ENCODE measurements around the gene TRPV4. TPM values are rescaled to one million over a fixed set of nuclear protein-coding genes. Genes with fewer than 3 reads are reported as not detected.

Gene TRPV4
- total and polyA plus RNA-seq, 2 experiments from 2014 or later: 0.66 to 1.1 TPM

- H3K27ac ChIP-seq (ENCODE audit: low read depth): no peak overlapping the region
- Mint-ChIP-seq H3K4me3 (no peak overlapping the region), H3K9me3 (peaks cover 12% of the 10 kb centered on the region; the same call in 2 of the 3 replicates), H3K4me1 (no peaks in the 10 kb centered on the region; the same call in 2 of the 3 replicates), H3K36me3 (ENCODE audit: low read depth) (no peaks in the 10 kb centered on the region; the same call in 2 of the 3 replicates), H3K27me3 (ENCODE audit: insufficient read depth, low read depth, poor library complexity) (peaks cover 3% of the 10 kb centered on the region), H3K27ac (no peak overlapping the region)
- no peak overlapping the region for H3K4me2 ChIP-seq
- no peak for ATAC-seq
- no peak overlapping the region for H2AFZ ChIP-seq
- DNase-seq (ENCODE audit: low spot score): no peak
- no peaks in the 10 kb centered on the region for H4K20me1 ChIP-seq (replicated peaks; ENCODE audit: insufficient read depth)
- H3K4me1 ChIP-seq (ENCODE audit: insufficient read depth): no peaks in the 10 kb centered on the region
- H3K27me3 ChIP-seq (ENCODE audit: insufficient read depth): no peaks in the 10 kb centered on the region
- no peaks in the 10 kb centered on the region for H3K36me3 ChIP-seq (ENCODE audit: insufficient read depth)
- no peaks in the 10 kb centered on the region for H3K9me2 ChIP-seq (ENCODE audit: insufficient read depth)
- no peaks in the 10 kb centered on the region for H3K79me2 ChIP-seq (replicated peaks; ENCODE audit: insufficient read depth)
- no peaks in the 10 kb centered on the region for H3F3A ChIP-seq (replicated peaks; ENCODE audit: low read depth)
- no peak overlapping the region for H3K4me3 ChIP-seq
- TF ChIP-seq, protein P1, sequence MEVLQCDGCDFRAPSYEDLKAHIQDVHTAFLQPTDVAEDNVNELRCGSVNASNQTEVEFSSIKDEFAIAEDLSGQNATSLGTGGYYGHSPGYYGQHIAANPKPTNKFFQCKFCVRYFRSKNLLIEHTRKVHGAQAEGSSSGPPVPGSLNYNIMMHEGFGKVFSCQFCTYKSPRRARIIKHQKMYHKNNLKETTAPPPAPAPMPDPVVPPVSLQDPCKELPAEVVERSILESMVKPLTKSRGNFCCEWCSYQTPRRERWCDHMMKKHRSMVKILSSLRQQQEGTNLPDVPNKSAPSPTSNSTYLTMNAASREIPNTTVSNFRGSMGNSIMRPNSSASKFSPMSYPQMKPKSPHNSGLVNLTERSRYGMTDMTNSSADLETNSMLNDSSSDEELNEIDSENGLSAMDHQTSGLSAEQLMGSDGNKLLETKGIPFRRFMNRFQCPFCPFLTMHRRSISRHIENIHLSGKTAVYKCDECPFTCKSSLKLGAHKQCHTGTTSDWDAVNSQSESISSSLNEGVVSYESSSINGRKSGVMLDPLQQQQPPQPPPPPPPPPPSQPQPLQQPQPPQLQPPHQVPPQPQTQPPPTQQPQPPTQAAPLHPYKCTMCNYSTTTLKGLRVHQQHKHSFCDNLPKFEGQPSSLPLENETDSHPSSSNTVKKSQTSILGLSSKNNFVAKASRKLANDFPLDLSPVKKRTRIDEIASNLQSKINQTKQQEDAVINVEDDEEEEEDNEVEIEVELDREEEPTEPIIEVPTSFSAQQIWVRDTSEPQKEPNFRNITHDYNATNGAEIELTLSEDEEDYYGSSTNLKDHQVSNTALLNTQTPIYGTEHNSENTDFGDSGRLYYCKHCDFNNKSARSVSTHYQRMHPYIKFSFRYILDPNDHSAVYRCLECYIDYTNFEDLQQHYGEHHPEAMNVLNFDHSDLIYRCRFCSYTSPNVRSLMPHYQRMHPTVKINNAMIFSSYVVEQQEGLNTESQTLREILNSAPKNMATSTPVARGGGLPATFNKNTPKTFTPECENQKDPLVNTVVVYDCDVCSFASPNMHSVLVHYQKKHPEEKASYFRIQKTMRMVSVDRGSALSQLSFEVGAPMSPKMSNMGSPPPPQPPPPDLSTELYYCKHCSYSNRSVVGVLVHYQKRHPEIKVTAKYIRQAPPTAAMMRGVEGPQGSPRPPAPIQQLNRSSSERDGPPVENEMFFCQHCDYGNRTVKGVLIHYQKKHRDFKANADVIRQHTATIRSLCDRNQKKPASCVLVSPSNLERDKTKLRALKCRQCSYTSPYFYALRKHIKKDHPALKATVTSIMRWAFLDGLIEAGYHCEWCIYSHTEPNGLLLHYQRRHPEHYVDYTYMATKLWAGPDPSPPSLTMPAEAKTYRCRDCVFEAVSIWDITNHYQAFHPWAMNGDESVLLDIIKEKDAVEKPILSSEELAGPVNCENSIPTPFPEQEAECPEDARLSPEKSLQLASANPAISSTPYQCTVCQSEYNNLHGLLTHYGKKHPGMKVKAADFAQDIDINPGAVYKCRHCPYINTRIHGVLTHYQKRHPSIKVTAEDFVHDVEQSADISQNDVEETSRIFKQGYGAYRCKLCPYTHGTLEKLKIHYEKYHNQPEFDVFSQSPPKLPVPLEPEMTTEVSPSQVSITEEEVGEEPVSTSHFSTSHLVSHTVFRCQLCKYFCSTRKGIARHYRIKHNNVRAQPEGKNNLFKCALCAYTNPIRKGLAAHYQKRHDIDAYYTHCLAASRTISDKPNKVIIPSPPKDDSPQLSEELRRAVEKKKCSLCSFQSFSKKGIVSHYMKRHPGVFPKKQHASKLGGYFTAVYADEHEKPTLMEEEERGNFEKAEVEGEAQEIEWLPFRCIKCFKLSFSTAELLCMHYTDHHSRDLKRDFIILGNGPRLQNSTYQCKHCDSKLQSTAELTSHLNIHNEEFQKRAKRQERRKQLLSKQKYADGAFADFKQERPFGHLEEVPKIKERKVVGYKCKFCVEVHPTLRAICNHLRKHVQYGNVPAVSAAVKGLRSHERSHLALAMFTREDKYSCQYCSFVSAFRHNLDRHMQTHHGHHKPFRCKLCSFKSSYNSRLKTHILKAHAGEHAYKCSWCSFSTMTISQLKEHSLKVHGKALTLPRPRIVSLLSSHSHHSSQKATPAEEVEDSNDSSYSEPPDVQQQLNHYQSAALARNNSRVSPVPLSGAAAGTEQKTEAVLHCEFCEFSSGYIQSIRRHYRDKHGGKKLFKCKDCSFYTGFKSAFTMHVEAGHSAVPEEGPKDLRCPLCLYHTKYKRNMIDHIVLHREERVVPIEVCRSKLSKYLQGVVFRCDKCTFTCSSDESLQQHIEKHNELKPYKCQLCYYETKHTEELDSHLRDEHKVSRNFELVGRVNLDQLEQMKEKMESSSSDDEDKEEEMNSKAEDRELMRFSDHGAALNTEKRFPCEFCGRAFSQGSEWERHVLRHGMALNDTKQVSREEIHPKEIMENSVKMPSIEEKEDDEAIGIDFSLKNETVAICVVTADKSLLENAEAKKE (CRISPR knock-in tag; IDR thresholded peaks at IDR 0.05): no peak
- no peak for TF ChIP-seq ZNF331 (CRISPR knock-in tag; IDR thresholded peaks at IDR 0.05; ENCODE audit: low read depth)
- TF ChIP-seq ZNF114 (CRISPR knock-in tag; IDR thresholded peaks at IDR 0.05): no peak
- no peak for TF ChIP-seq CREB1 (CRISPR knock-in tag; IDR thresholded peaks at IDR 0.05; ENCODE audit: low read depth)
- no peak for TF ChIP-seq EZH2 (IDR thresholded peaks at IDR 0.05; ENCODE audit: low read depth, unreplicated experiment)
- no peak for TF ChIP-seq POLR2AphosphoS5 (IDR thresholded peaks at IDR 0.05; ENCODE audit: low read depth)
- no peak for TF ChIP-seq NANOG (IDR thresholded peaks at IDR 0.05; ENCODE audit: borderline replicate concordance)
- TF ChIP-seq JUNB (IDR thresholded peaks at IDR 0.05; ENCODE audit: unreplicated experiment): no peak
- TF ChIP-seq, protein P2, sequence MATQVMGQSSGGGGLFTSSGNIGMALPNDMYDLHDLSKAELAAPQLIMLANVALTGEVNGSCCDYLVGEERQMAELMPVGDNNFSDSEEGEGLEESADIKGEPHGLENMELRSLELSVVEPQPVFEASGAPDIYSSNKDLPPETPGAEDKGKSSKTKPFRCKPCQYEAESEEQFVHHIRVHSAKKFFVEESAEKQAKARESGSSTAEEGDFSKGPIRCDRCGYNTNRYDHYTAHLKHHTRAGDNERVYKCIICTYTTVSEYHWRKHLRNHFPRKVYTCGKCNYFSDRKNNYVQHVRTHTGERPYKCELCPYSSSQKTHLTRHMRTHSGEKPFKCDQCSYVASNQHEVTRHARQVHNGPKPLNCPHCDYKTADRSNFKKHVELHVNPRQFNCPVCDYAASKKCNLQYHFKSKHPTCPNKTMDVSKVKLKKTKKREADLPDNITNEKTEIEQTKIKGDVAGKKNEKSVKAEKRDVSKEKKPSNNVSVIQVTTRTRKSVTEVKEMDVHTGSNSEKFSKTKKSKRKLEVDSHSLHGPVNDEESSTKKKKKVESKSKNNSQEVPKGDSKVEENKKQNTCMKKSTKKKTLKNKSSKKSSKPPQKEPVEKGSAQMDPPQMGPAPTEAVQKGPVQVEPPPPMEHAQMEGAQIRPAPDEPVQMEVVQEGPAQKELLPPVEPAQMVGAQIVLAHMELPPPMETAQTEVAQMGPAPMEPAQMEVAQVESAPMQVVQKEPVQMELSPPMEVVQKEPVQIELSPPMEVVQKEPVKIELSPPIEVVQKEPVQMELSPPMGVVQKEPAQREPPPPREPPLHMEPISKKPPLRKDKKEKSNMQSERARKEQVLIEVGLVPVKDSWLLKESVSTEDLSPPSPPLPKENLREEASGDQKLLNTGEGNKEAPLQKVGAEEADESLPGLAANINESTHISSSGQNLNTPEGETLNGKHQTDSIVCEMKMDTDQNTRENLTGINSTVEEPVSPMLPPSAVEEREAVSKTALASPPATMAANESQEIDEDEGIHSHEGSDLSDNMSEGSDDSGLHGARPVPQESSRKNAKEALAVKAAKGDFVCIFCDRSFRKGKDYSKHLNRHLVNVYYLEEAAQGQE (IDR thresholded peaks at IDR 0.05; ENCODE audit: unreplicated experiment): no peak
- TF ChIP-seq, protein P3, sequence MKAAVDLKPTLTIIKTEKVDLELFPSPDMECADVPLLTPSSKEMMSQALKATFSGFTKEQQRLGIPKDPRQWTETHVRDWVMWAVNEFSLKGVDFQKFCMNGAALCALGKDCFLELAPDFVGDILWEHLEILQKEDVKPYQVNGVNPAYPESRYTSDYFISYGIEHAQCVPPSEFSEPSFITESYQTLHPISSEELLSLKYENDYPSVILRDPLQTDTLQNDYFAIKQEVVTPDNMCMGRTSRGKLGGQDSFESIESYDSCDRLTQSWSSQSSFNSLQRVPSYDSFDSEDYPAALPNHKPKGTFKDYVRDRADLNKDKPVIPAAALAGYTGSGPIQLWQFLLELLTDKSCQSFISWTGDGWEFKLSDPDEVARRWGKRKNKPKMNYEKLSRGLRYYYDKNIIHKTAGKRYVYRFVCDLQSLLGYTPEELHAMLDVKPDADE (IDR thresholded peaks at IDR 0.05): no peak
- no peak for TF ChIP-seq EZH2phosphoT487 (IDR thresholded peaks at IDR 0.05; ENCODE audit: unreplicated experiment)
- no peak for TF ChIP-seq STAT1 (IDR thresholded peaks at IDR 0.05; ENCODE audit: unreplicated experiment)
- TF ChIP-seq, protein P4, sequence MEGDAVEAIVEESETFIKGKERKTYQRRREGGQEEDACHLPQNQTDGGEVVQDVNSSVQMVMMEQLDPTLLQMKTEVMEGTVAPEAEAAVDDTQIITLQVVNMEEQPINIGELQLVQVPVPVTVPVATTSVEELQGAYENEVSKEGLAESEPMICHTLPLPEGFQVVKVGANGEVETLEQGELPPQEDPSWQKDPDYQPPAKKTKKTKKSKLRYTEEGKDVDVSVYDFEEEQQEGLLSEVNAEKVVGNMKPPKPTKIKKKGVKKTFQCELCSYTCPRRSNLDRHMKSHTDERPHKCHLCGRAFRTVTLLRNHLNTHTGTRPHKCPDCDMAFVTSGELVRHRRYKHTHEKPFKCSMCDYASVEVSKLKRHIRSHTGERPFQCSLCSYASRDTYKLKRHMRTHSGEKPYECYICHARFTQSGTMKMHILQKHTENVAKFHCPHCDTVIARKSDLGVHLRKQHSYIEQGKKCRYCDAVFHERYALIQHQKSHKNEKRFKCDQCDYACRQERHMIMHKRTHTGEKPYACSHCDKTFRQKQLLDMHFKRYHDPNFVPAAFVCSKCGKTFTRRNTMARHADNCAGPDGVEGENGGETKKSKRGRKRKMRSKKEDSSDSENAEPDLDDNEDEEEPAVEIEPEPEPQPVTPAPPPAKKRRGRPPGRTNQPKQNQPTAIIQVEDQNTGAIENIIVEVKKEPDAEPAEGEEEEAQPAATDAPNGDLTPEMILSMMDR (conservative IDR thresholded peaks at IDR 0.05; ENCODE audit: low read depth in 2 of 2): no peak
These were observed 80.8 kb downstream of the TRPV4 start for GRCh38 chr12:109752117-109753053.

Data from GM23338 (cell line).